GM10266 (cell line): ENCODE results near the gene ZBTB32.

Source experiments
- DNase-seq: peaks from one replicate; pipeline ENCODE4 v3.0.0; 2012; ENCODE audit errors: extremely low spot score
- CTCF ChIP-seq: IDR thresholded peaks from 2 replicates; pipeline ENCODE4 v1.5.1; 2012; ENCODE audit warnings: mild to moderate bottlenecking, low read depth; ENCODE audit not compliant: control insufficient read depth, insufficient read depth; ENCODE audit errors: missing control alignments

ZBTB32 gene

DNA sequence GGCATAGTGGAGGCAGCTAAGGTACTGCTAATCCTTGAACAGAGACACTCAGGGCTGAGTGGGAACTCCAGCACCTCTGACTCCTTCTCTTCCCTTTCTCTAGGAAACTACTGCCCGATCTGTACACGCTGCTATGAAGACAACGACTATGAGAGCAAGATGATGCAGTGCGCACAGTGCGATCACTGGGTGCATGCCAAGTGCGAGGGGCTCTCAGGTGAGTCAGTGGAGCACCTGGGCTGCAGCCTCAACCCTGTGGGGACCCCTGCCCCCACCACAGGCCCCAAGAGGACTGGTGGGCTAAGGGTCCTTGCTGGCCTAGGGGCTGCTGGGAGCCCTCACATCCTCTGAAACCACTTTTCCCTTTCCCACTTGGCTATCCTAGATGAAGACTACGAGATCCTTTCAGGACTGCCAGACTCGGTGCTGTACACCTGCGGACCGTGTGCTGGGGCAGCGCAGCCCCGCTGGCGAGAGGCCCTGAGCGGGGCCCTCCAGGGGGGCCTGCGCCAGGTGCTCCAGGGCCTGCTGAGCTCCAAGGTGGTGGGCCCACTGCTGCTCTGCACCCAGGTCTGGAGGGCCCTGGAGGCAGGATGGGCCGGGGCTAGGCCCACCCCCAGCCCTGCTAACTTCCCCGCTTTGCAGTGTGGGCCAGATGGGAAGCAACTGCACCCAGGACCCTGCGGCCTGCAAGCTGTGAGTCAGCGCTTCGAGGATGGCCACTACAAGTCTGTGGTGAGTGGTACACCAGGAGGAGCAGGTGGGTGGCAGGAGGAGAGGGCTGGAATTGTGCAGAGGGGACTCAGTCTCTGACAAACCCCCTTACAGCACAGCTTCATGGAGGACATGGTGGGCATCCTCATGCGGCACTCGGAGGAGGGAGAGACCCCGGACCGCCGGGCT lies 22.9 kb downstream of the ZBTB32 start:
- DNase-seq = no peak
- no peak for TF ChIP-seq CTCF

- TF ChIP-seq CTCF = no peak
- DNase-seq = no peak
Observed at GRCh38 chr19:35727956-35728706, 23.8 kb downstream of the ZBTB32 start.

DNA sequence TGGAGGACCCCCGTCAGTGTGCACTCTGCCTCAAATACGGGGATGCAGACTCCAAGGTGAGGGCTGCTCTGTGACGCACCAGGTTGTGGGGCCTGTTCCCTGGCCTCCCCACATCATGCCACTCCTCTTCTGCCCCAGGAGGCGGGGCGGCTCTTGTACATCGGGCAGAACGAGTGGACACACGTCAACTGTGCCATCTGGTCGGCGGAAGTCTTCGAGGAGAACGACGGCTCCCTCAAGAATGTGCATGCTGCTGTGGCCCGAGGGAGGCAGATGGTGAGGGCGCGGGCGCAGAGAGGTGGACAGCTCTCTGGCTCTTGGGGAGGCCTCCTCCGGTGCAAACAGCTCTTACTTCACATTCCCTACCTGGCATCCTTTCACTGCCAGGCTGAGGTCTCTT lies 24.7 kb downstream of the ZBTB32 start:
- no peak for DNase-seq
- TF ChIP-seq CTCF = no peak

DNA sequence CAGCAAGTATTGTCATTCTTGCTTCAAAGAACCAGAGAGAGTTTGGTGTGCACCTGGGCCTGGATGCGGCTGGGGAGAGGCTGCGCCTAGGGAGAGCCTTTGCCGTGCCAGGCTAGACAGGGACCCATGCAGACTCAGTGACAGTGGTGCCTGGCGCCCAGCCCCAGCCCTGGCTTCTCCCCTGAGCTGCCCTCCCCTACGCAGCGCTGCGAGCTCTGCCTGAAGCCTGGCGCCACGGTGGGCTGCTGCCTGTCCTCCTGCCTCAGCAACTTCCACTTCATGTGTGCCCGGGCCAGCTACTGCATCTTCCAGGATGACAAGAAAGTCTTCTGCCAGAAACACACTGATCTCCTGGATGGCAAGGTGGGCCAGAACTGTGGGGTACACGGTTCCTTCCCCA lies 25.4 kb downstream of the ZBTB32 start:
- TF ChIP-seq CTCF = no peak
- DNase-seq = no peak

DNA sequence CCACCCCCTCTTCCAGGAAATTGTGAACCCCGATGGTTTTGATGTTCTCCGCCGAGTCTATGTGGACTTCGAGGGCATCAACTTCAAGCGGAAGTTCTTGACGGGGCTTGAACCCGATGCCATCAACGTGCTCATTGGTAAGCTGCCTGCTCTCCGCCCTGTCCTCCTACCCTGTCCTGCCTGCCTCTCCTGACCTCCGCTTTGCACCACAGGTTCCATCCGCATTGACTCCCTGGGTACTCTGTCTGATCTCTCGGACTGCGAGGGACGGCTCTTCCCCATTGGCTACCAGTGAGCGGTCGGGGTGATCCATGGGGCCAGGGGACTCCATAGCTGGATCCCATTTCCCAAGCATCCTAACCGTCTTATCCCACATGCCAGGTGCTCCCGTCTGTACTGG lies 26.0 kb downstream of the ZBTB32 start:
- no peak for TF ChIP-seq CTCF
- no peak for DNase-seq

DNA sequence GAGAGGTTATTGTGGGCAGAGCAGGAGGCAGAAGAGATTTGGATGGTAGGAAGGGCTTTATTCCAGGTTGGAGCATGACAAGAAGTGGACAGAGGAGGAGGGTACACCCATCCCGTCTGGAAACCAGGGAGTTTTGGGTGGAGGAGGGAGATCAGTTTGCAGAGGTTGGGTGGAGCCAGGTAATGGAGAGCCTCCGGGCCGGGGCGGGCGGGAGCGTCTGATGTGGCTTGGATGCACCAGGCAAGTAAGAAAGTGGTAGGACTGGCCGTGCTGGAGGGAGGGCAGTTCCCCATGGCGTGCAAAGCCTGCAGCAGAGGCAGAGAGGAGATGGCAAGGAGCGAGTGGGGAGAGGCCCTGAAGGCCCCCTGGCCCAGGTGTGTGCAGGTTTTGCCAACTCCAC lies 27.0 kb downstream of the ZBTB32 start:
- no peak for TF ChIP-seq CTCF
- DNase-seq = no peak
